GM12875 (cell line): Measurements from ENCODE around the gene HSPA8.

ENCODE experiments used
- H3K4me3 ChIP-seq: one replicate; pipeline ENCODE4 v1.5.1; 2011; ENCODE audit warnings: low read depth, low read length, control low read depth
- TF ChIP-seq, protein P1 (sequence below): IDR thresholded peaks from 2 replicates; pipeline ENCODE4 v1.5.1; 2011; ENCODE audit warnings: low read depth, mild to moderate bottlenecking, control low read depth, inconsistent platforms, low read length, moderate library complexity, borderline replicate concordance; ENCODE audit not compliant: insufficient read depth

The HSPA8 gene

DNA sequence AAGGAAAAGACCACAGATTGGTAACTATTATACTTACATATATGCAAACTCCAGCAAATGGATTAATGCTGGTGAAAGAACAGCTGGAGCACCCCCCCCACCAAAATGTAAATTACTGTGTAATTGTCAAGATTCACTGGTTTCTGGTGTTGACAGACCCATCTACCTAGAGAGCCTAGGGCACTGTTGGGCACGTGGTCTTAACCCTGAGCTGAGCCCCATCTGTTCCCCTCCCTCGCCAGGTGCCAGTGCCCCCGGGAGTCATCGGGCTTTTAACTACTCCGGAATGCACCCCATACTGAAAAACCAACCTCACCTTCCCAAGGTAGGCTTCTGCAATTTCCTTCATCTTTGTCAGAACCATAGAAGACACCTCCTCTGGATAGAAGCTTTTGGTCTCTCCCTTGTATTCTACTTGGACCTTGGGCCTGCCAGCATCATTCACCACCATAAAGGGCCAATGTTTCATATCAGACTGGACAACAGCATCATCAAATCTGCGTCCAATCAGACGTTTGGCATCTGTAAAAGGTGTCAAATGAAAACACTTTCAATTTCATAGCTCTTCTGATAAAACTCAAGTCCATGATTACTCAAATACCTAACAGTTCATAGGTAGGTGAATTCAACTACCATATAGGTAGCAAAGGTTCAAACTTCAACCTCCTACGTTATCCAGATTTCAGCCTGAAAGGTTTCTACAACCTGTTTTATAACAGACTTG is 1.5 kb downstream of the HSPA8 start:
- TF ChIP-seq, protein P1, sequence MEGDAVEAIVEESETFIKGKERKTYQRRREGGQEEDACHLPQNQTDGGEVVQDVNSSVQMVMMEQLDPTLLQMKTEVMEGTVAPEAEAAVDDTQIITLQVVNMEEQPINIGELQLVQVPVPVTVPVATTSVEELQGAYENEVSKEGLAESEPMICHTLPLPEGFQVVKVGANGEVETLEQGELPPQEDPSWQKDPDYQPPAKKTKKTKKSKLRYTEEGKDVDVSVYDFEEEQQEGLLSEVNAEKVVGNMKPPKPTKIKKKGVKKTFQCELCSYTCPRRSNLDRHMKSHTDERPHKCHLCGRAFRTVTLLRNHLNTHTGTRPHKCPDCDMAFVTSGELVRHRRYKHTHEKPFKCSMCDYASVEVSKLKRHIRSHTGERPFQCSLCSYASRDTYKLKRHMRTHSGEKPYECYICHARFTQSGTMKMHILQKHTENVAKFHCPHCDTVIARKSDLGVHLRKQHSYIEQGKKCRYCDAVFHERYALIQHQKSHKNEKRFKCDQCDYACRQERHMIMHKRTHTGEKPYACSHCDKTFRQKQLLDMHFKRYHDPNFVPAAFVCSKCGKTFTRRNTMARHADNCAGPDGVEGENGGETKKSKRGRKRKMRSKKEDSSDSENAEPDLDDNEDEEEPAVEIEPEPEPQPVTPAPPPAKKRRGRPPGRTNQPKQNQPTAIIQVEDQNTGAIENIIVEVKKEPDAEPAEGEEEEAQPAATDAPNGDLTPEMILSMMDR: no peak
- H3K4me3 ChIP-seq: peak overlapping the region; percentile 84

DNA sequence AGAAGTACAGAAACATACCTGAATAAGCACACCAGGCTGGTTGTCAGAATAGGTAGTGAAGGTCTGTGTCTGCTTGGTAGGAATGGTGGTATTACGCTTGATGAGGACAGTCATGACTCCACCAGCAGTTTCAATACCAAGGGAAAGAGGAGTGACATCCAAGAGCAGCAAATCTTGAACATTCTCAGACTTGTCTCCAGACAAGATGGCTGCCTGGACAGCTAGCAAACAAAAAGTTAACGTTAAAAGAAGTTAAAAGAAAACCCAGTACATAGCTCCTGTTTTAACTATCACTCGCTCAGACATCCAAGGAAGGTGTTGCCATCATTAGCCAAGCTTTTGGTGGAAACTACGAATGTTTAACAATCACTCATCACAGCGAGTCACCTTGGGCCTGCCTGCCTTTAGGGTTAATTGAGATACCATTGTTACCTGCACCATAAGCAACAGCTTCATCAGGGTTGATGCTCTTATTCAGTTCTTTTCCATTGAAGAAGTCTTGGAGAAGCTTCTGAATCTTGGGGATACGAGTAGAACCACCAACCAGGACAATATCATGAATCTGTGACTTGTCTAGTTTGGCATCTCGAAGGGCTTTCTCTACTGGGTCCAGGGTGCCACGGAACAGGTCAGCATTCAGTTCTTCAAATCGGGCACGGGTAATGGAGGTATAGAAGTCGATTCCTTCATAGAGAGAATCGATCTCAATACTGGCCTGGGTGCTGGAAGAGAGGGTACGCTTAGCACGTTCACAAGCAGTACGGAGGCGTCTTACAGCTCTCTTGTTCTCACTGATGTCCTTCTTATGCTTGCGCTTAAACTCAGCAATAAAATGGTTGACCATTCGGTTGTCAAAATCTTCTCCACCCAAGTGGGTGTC is 2.7 kb downstream of the HSPA8 start:
- H3K4me3 ChIP-seq: peak overlapping the region; percentile 84

DNA sequence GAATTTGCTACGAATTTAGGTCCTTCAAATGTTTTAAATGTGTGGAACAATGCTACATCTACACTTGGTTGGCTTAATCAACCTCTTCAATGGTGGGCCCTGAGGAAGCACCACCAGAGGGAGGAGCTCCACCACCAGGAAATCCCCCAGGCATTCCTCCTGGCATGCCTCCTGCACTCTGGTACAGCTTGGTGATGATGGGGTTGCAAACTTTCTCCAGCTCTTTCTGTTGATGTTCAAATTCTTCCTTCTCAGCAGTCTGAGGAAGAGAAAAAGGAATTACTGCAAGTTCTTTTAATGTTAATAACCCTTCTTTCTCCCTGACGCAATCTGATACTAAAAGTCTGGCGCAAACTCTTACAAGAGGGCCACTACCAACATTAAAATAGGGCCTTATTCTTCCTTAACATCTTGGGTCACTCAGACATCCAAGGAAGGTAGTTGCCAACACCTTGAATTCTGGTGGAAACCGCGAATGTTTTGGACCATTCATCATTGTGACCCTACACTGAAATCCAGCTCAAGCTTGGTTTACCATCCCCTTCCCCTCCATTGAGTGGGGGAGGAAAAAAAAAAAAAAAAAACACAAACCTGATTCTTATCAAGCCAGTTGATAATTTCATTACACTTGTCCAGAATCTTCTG is 4.2 kb downstream of the HSPA8 start:
- H3K4me3 ChIP-seq: peak overlapping the region; percentile 84
- TF ChIP-seq, protein P1: no peak

DNA sequence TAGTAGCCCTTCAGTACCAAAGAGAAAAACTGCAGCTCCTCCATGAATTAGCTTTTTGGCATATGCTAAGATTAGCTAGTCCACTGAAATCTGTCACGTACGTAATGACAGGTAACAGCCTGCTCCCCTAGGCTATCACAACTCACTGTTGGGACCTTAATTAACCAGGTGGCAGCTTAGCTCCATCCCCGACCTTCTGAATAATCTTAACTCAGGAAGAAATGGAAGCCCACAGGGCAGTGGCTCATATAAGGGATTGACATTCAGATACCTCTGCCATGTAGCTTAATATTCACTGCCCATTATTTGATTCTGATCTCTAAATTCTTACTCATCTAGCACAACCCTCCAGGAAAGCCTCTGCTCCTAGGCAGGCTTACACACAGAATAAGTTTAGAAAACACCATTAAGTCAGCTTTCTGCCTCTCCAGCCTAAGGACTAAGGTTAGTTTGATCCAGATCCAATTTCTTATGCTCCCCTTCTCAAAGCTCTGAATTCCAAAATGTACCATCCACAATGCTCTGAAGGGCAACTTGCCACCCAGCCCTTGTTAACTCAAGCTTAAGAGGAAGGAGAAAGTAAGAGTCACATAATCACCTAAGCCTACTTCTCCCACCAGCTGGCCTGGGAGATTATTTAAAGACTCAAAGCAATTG is 5.0 kb downstream of the HSPA8 start:
- TF ChIP-seq, protein P1: no peak

DNA sequence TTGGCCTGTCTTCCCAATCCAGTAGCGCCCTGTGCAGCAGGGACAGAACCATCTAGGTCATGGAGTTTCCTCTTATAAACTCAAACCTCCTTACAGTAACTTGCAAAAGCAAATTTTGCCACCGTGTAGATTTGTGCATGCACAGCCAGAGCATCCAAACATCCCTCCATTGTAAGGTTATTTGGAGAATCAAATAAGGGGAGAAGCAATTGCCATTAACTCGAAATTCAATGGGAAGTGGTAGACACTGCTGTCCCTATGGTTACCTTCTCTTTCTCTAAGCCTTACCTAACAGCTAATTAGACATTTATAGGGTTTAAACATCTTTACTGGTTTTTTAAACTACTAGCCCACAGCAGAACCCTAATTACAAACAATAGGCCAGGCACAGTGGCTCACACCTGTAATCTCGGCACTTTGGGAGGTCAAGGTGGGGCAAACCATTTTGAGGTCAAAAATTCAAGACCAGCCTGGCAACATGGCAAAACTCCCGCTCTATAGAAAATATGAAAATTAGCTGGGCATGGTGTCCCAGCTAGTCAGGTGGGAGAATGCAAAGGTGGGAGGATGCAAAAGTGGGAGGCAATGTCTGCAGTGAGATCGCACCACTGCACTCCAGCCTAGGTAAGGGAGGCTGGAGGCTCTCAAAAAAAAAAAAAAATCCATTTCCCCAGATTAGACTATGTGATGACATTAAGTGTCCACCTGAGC is 6.6 kb downstream of the HSPA8 start:
- H3K4me3 ChIP-seq: no peak overlapping the region
- TF ChIP-seq, protein P1: no peak

More for the DNA sequence above, 5.0 kb downstream of the HSPA8 start:
- H3K4me3 ChIP-seq: no peak overlapping the region

DNA sequence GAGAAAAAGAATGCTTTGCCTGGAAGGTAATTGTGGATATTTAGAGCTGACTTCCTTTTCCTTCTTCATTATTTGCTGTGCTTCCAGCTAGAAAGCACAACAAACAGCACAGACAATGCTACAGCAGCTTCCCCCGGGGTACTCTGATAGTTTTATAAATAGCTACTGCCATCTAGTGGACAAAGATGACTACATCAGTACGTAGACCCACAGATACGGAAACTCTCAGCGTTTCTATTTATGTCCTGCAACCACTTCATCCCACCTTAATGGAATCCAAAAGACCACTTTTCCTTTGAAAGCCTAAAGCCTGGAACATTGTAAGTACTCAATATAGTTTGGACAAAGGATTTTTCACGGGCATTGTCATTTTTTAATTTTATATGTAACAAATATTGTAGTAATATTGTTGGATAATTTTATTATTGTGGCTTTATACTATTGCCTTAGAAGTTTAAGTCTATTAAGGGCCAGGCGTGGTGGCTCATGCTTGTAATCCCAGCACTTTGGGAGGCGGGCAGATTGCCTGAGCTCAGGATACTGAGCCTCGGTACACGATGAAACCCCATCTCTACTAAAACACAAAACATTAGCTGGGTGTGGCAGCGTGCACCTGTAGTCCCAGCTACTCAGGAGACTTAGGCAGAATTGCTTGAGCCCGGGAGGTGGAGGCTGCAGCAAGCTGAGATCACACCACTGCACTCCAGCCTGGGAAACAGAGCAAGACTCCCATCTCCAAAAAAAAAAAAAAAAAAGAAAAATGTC is 7.5 kb downstream of the HSPA8 start:
- H3K4me3 ChIP-seq: no peak overlapping the region
- TF ChIP-seq, protein P1: peak; percentile 56; the same call in 1 of the 2 replicates
